GM18505 (cell line): Measurements from ENCODE around the gene ITGA4.

Experiments used
- ATAC-seq: cut with Tn5 transposase; IDR thresholded peaks from one replicate; pipeline ENCODE4 v1.9.1; 2021; ENCODE audit not compliant: unreplicated experiment
- POLR2A ChIP-seq: IDR thresholded peaks from 4 replicates; pipeline ENCODE4 v1.6.1; 2011; ENCODE audit warnings: borderline replicate concordance; ENCODE audit not compliant: insufficient read depth, insufficient read length; ENCODE audit errors: extremely low read depth

ITGA4 gene

DNA sequence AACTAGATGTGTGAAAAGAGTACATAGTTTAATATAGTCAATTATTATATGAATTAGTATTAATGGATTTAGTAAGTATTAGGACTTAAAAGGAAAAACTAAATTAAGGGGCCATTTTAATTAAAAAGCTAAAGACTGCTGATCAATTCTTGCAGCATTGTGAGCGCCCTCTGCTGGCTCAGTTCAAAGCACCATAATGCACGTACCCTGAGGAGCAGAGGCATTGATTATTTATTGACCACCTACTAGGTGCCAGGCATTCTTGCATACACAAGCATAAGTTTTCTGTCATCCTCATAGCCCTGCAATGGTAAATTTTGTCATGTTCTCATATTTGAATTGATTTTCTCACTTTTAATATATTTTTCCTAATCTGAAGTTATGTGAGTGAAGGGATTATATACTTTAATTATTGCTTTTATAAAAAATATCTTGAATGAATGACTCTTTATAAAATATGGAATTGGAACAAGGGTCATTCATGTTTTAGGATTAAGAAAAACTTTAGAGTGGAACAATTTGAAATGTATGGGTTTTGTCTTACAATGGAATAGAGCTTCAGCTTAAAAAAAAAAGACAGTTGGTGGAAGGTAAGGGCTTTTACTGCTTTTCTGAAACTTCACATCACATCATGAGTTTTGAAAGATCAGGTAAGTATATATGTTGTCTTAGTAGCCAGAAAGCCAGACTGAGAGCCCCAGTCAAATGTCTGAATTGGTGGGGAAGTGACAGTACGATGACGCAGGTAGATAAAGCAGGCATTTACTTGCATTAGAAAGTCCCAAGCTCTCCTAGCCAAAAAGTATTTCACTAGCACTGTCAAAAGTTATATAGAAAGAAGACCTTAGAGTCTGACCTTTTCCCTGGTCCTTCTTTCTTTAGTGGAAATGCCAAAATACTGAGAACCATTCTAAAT, 9.7 kb downstream of the ITGA4 start:
- ATAC-seq, result no peak
- no peak for TF ChIP-seq POLR2A

DNA sequence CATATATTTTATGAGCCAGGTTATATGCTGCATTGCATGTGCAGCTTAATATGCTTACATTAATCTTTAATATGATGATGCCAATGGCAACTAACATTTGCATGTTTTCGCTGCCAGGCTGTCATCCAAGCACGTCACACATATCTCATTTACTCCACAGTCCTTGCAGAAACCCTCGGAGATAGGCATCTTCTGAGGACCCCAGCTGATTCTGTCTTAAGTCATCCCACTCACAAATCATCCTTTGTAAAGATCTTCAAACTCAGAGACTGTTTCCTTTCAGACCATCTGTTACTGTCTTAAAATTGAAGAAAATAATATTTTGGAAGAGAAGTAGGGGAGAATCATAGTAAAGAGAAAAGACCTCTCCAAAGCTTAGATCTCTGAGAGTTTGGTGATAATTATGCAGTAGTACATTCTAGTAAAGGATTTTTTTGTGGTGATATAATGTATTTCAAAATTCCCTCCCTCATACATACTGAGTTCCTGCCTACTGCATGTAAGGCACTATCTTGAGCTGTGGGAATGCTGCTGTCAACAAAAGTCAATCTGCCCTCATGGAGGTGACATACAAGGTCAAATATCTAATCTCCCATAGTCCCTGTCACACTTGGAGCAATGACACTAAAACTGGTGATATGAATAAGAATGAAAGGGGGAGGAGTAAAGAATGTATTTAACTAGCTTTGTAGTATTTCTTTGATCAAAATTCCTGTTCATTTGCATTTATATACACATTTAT, 11.0 kb downstream of the ITGA4 start:
- no peak for ATAC-seq
- no peak for TF ChIP-seq POLR2A

GRCh38 chr2:181468811-181469210, 11.6 kb downstream of the ITGA4 start:
- TF ChIP-seq POLR2A, result no peak
- no peak for ATAC-seq

DNA sequence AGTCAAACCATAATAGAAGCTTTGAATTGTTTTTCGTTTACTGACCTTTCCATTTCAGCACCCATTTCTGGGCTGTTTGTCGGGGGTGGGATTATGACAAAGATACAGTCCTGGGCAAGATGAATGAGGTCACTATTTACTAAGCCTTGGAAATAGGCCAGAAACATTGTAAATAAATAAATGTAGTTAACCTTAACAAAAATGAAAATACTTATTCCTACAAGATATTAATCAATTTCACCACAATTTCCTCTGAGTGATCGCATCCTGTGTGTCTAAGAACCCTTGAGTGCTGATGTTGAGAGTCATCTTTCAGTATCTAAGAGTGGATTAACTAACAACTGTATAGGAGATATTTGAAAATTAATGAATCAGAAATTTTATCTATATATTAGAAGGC, 14.0 kb downstream of the ITGA4 start:
- no peak for ATAC-seq
- TF ChIP-seq POLR2A, result no peak

- ATAC-seq, result no peak
- no peak for TF ChIP-seq POLR2A
These were observed 14.6 kb downstream of the ITGA4 start for GRCh38 chr2:181471783-181472182.

- ATAC-seq, result no peak
- no peak for TF ChIP-seq POLR2A
These were observed 15.8 kb downstream of the ITGA4 start for GRCh38 chr2:181472990-181473389.

DNA sequence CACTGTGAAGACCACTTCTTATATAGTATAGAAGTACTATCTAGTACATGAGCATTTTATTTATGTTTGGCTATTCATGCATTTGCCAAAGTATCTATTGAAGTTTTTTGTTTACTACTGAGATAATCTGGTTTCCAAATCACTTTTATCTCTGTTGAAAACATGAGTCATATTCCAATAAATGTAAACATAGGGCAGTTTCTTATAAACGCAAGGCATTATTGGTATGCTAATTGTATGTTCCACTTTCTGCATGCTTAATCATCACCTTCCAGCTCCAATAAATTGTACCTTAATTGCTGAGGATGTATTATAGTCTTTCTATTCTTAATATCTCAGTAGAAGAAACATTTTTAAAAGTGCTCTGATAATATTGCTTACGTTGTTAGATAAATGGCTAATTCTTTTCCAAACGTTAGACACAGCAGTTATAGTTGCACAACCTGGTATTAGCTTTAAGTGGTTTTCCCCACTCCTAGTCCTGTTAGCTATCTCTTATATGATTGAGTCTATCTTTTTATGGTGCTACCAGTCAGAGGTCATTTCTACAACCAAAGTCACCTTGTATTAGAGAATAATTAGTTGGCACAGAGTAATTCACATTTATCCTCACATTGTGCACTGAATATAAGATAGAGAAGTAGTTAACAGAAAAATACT, 17.2 kb downstream of the ITGA4 start:
- no peak for TF ChIP-seq POLR2A
- no peak for ATAC-seq

GRCh38 chr2:181483211-181483610, 26.0 kb downstream of the ITGA4 start:
- no peak for ATAC-seq

GRCh38 chr2:181483876-181484275, 26.7 kb downstream of the ITGA4 start:
- TF ChIP-seq POLR2A, result no peak
- ATAC-seq, result no peak

More at GRCh38 chr2:181483211-181483610, 26.0 kb downstream of the ITGA4 start:
- TF ChIP-seq POLR2A, result no peak

GRCh38 chr2:181484851-181485637, 27.9 kb downstream of the ITGA4 start:
- ATAC-seq, result no peak
- no peak for TF ChIP-seq POLR2A

- no peak for TF ChIP-seq POLR2A
- no peak for ATAC-seq
These were observed 28.4 kb downstream of the ITGA4 start for GRCh38 chr2:181485638-181485946.

DNA sequence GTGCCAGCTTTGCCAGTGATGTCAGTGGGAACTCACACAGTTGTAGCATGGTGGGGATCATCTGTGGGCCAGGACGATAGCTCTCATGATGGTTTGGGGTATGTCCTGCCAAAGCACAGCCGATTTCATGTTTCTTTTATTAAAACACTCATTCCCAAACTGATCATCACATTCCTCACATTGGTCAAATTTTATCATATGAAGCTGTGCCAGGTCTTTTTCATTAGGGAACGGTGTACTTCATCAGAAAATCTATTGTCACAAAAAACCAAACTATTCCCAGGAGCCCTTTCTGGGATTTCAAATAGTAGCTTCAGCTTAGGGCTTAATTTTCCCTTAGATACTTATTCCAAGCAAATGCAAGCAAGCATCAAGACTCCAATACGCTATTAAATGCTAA, 42.0 kb downstream of the ITGA4 start:
- no peak for ATAC-seq
- TF ChIP-seq POLR2A, result no peak

DNA sequence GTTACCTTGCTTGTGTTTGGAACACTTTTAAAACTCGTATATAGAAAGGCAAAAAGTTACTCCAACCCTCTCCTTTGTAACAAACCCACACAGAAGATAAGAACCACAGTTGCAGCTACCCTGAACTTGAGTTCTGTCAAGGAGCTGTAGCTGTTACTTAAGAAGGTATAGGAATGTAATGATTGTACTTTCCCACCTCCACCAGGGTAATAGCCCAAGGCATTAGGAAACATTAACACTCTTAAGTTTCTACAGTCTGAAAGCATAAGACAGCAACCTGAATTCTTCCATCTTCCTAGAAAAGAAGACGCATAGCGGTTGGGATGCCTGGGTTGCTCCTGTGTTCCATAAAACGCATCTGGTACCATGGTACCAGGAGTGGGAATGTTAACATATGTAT, 43.0 kb downstream of the ITGA4 start:
- no peak for ATAC-seq
- TF ChIP-seq POLR2A, result no peak
